NCI-H1105 (cell line): Measurements from ENCODE around the gene POM121.
"Not testable (repeated sequence)": the region's sequence is repeated elsewhere in the genome, so short reads cannot be mapped to it uniquely, and the experiment has no call there.

Source experiments
- DNase-seq: peaks from one replicate; lab custom pipeline; 2025; lab: John Stamatoyannopoulos, UW

Gene POM121

GRCh38 chr7:72924733-72925545, at the start of gene POM121:
Gene POM121, plus strand, starts transcription at chr7:72925095. Its CDS starts 27 bp downstream, at chr7:72925122.
- DNase-seq, result peak; percentile 64

GRCh38 chr7:72879079-72879736, 45.7 kb upstream of the POM121 start:
- peak; percentile 52 for DNase-seq

DNA sequence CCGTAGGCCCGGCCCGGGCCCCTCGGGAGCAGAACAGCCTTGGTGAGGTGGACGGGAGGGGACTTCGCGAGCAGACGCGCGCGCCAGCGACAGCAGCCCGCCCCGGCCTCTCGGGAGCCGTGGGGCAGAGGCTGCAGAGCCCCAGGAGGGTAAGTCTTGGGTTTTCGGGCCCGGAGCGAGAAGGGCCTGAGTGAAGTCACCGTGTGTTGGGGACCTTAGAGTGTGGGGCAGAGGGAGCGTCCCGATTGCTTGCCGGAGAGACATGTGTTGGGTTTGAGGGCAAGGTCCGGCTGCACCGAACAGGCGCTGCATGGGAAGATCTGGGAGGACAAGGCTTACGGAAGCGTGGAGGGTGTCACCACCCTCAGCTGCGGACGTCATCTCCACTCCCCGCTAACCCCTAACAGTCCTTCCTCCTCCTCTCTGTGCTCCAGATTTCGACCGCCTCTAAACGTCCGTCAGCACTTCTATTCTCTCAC, 45.1 kb upstream of the POM121 start:
- not testable (repeated sequence) for DNase-seq

DNA sequence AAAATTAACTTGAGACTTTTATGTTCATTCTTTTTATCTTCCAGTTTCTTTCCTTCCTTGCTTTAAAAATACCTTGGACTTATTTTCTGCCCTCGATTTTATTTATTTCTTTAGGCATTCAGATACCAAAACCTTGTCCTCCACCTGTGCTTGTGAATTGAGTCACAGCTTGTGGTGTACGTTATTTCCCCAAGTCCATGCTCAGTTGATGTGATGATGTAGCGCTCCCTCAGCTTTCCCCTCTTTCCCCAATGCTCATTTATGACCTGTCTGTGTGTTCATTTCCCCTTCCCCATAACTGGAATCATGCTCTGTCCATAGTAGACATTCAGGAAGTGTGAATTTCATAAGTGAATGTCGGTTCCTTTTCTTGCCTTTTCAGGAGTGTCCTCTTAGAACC, 33.1 kb upstream of the POM121 start:
- not testable (repeated sequence) for DNase-seq

GRCh38 chr7:72904740-72905139, 20.2 kb upstream of the POM121 start:
- not testable (repeated sequence) for DNase-seq

GRCh38 chr7:72908422-72908821, 16.5 kb upstream of the POM121 start:
- not testable (repeated sequence) for DNase-seq

DNA sequence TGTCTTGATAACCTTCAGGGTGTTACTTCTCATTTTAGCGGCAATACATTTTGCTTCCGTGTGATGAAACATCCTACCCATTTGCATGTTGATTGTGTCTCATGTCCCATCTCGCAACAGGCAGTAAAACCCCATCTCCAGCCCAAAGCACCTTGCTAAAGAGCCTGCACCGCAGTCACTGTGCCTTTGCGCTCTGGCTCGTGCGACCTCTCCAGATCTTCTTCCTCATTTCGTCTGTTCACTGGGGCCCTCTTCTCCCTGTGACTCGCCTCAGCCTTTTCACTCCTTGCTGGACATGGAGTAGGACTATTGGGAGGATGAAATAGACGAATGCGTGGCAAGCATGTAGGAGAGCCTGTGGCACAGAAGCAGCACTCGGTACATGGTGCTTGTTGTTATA, 13.5 kb upstream of the POM121 start:
- not testable (repeated sequence) for DNase-seq

DNA sequence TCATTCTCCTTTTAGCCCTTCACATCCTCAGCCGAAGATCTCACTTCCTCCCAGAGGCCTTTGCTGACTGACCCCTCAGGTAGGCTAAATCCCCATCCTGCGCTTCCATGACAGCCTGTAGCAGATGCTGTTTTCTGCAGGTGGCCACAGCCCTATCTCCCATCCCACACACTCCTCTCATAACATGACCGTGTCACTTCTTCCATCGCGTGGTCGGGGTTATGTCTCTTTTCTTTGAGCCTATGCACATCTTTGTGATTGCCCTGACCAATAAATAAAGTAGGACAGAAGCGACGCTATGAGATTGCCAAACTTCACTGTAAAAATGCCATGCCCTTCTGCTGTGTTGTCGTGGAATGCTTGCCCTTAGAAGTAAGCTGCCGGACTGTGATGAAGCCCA, 11.1 kb upstream of the POM121 start:
- DNase-seq, result not testable (repeated sequence)

GRCh38 chr7:72914756-72915525, 10.0 kb upstream of the POM121 start:
- not testable (repeated sequence) for DNase-seq

DNA sequence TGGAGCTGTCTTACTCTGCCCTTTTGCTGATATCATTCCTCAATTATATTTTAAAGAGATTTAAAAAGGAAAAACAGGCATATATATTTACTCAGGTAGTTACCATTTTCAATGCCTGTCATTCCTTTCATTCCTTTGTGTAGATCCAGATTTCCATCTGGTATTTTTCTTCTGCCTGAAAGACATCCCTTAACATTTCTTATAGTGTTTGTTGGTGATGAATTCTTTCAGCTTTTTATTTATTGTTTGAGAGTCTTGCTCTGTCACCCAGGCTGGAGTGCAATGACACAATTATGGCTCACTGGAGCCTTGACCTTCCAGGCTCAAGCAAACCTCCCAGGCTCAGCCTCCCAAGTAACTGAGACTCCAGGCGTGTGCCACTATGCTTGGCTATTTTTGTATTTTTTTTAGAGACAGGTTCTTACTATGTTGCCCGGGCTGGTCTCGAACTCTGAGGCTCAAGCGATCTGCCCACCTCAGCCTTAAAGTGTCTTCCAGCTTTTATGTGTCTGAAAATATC, 5.6 kb upstream of the POM121 start:
- DNase-seq, result no peak

GRCh38 chr7:72924386-72924732, 536 bp upstream of the POM121 start:
- DNase-seq, result no peak

GRCh38 chr7:72925546-72926120, 738 bp downstream of the POM121 start:
- peak; percentile 4 for DNase-seq

- not testable (repeated sequence) for DNase-seq
These were observed 2.9 kb downstream of the POM121 start for GRCh38 chr7:72927791-72928190.

DNA sequence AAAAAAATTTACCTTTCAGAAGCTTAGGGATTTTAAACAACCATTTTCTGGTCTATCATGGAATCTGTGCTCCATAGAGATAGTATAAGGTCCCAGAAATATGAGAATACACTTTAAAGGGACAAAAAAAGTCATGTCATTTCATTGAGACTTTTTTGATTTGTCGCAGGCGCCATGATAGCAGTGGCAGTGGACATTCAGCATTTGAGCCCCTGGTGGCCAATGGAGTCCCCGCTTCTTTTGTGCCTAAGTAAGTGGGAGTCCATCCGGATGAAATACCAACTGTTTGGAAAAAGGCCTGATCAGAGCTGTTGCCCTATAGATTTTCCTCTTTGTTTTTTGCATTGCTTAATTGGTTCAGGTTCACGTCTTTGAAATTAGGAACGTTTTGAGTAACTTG, 3.3 kb downstream of the POM121 start:
- not testable (repeated sequence) for DNase-seq

- not testable (repeated sequence) for DNase-seq
These were observed 17.3 kb downstream of the POM121 start for GRCh38 chr7:72942022-72942705.

- not testable (repeated sequence) for DNase-seq
These were observed 18.1 kb downstream of the POM121 start for GRCh38 chr7:72942956-72943355.

- DNase-seq, result not testable (repeated sequence)
These were observed 20.0 kb downstream of the POM121 start for GRCh38 chr7:72944937-72945336.

GRCh38 chr7:72945597-72945996, 20.7 kb downstream of the POM121 start:
- not testable (repeated sequence) for DNase-seq

DNA sequence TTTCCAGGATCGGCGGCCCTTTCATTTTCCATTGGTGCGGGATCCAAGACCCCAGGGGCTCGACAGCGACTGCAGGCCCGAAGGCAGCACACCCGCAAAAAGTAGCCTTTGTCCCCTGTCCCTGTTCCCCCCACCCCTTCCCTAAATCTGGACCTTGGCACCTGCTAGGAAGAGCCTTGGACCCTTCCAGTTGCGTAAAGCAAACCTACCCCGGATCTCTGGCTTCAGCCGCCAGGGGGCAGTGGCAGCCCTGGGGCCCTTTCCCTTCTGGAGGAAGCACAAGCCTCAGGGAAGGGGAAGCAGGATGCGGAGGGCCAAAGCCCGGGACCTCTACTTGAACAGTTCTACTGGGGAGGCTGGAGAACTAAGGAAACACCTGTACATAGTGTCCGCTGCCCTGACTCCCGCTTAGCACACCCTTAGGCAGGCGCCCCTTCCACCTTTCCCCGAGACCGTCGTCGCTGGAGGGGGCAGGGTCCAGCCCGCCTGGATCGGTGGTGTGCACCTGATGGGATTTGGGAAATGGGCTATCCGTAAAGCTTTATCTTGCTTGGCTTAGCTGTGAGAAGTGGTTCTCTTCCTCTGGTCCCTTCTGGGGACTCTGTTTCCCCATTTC, 21.3 kb downstream of the POM121 start:
- DNase-seq, result not testable (repeated sequence)

- not testable (repeated sequence) for DNase-seq
These were observed 23.8 kb downstream of the POM121 start for GRCh38 chr7:72948714-72949113.

DNA sequence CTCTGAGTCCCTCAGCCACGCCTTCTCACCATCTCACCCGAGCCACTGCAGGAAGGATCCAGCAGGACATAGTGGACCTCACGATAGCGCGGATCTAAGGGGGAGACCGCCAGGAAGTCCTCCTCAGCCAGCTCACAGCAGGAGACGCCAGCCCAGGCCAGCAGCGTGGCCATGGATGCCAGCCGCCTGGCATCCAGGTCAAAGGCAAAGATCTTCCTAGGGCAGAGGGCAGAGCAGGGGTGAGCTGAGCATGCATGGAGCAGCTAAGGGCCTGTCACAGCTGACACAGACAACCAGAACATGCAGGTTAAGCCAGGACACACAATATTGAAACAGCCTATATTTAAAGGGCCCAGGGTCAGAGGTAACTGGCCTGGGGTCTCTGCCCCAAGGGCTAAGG, 24.4 kb downstream of the POM121 start:
- DNase-seq, result not testable (repeated sequence)
